HG03045 (cell line): ENCODE data around the gene ZNF124.

Experiments
- ATAC-seq: cut with Tn5 transposase; IDR thresholded peaks from one replicate; pipeline ENCODE4 v1.9.1; 2021; ENCODE audit warnings: mild to moderate bottlenecking, moderate library complexity; ENCODE audit not compliant: unreplicated experiment

ZNF124 gene

DNA sequence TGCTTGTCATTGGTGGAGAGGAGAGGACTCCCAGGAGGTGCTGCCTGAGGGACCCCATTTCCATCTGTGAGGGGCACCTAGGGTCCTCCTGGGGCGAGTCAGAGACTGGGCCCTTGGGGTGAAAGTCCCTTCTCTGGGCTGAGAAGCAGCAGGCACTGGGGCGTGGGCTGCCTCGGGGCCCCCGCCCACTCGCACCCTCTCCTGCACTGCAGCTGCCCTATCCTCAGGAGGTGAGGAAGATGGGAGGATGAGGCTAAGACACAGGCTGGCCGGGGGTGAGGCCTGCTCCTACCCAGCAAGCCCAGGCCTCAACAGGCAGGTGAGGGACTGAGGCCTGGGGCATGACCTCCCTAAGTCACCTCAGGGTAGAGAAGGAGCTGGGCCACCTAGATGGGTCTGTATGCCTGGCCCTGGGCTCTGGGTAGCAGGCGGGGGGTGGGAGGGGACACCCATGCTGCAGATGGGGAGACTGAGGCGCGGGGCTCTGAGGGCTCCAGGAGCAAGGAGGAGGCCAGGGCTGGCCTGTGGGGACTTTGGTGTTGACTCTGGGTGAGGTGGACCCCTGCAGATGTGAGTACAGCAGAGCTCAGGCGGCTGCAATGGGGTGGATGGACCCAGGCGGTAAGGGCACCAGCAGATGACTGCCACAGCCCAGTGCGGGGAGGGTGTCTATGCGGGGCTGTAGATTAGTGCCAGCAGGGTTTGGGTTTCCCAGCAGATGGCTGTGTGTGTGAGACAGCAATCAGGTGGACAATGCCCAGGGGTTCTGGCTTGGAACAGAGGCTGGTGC, 57.3 kb downstream of the ZNF124 start:
- no peak for ATAC-seq

DNA sequence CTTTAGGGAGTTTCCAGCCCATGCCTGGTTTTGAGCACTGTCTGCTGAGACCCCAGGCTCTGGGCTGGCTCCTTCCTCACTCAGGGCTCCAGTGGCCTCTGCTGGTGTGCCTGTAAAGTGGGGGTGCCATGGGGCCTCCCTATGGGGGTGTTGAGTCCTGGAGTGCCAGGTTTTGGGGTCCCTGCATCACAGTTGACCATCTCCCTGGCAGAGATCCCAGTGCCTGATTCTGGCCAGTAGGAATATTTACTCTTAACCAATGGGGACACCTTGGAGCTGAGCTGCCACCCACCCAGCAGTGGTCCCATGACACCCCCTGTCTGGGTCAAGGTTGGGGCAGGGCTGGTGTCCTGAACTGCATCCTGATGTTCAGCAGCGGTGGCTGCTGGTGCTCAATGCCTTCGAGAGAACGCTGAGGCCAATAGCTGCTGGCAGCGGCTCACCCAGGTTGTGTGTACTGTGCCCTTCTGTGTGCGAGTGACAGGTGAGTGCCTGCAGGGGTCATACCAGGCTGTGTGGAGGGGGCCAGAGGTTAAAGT, 58.0 kb downstream of the ZNF124 start:
- no peak for ATAC-seq

DNA sequence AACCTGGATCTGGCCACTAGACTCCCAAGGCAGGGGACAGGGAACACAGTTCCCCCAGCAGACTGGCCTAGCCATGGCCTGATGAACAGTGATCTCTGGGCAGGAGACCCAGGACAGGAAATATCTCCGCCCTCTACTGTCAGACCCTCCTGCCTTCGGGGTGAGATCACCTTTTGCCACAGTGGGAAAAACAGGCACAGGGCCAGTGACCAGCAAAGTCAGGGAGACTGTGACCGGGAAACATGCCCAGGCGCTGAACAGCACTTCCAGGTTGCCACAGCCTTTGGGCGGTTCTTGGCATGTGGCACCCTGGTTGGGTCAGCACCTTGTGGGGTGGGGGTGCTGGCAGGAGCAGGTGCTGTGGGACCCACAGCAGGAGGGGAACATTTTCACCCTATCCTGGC, 58.7 kb downstream of the ZNF124 start:
- ATAC-seq: no peak

DNA sequence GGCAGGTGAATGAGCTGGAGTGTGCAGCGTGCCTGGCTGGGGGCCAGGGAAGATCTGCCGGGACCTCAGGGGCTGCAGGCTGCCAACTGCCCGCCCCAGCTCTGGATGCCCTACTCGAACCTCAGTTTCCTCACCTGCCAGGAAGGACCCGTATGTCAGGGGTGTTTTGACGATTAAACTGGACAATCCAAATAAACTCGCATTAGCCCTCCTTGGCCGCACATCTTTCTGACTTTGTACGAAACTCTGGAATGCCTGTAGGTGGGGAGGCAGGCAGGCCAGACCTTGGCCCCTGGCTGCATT, 59.4 kb downstream of the ZNF124 start:
- ATAC-seq: no peak

DNA sequence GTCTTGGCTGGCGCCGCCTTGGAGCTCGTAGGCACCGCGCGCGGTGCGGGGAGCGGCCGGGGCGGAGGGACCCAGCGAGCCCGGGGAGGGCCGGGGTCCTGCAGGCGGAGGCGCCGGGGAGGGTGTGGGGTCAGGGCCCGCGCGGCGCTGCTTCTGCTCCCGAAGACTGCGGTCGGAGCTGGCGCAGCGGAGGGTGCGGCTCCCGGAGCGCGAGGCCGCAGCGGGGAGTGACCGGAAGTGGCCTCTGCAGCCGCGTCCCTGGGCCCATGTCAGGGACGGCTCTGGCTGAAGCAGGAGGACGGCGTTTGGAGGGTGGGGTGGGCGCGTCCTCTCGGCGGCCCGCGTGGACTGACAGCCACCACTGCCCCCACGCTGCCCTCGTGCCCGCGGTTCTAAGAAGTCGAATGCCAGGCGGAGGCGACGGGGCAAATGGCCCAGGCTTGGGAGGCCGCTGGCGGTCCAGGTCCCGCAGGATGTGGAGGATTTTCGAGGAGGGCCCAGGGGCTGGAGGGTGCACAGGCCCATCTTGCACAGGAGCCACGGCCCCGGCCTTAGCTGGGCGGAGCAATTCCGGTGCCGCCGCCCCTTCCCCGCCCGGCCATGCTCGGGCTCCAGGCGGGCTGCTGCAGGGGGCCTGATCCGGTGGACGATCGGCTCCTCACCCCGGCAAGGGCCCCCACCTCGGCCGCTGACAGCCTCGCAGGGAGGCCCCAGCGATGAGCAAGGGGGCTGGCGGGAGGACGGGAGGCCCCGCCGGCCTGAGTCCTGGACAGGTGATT, 59.9 kb downstream of the ZNF124 start:
- ATAC-seq: no peak

DNA sequence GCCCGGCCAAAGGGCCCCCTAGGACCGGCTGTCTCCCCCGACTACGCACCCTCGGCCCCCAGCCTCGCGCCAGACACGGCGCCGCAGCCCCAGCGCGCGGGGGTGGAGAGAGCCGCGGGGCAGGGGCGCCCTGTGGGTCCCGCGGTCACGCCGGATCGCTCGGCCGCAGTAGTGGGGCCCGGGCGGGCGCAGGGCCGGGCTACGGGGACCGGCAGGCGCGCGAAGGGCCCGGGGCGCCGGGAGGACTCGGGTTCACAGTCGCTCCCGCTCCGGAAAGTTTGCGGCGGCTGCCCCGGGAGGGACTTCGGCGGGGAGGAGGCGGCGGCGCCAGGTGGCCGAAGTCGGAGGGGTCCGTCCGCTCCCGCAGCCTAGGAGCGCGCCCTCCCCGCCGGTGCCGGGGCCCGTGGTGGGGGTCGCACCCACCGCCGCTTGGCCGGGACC, 60.5 kb downstream of the ZNF124 start:
- no peak for ATAC-seq

DNA sequence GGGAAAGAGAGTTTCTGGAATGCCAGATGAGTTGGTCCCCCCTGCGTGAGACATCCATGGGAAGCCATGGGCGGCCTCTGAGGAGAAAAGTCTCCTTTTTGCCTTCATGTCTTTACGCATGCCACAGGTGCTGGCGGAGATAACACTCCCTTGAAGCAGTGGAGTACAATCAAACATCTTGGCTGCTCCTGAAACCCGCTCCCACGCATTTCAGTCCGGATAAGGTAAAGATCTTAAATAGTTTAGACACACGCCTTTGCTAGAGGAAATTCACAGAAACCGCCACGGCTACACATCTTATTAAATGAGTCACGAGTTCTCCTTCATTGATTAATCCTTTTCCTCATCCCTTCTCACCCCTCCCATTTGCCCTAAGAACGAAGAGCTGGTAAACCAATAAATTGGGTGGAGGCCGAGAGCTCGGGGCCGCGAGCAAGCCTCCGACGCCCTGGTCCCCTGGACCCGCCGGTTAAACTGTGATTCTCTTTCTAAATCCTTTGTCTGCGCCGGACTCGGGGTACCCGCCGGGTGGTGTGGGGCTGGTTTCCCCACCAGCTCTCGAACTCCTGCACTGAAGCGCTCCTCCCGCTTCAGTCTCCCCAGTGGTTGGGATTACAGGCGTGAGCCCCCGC, 61.1 kb downstream of the ZNF124 start:
- ATAC-seq: no peak

DNA sequence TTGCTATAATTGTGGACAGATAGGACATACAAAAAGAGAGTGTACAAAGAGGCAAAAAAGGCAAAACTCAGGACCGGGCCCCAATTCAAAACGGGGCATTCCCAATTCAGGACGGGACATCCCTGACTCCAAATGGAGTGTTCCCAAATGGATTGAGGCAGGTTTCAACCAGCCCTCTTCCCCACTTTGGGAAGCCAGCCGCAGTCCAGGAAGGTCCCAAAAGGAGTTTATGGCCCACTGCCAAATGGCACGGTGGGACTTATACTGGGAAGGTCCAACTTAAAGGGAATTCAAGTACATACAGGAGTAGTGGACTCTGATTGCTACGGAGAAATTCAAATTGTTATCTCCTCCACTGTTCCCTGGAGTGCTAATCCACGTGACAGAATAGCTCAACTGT, 64.1 kb downstream of the ZNF124 start:
- ATAC-seq: no peak

DNA sequence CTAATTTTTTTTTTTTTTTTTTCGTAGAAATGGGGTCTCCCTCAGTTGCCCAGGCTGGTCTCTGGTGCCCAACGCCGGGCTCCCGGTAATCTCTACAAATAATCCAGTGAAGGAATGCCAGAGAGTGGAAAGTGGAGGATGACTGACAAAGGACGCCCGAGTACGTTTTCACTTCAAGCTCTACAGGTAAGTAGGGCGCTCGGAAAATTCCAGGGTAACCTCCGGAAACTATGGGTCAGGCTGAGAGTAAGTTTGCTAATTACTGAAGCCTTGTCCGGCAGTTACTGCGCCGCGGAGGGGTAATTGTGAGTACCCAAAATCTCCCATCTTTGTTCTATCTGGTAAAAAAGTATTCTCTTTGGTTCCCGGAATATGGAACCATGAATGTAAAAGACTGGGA, 65.9 kb downstream of the ZNF124 start:
- ATAC-seq: no peak
